SK-N-MC (cell line): ENCODE data around the gene ATP5IF1.

ENCODE experiments used
- EZH2 ChIP-seq: fragments of 200-600 bp; sonication (generic); IDR thresholded peaks from one replicate; pipeline ENCODE4 v1.6.1; 2017; ENCODE audit warnings: antibody characterized with exemption
- POLR2AphosphoS5 ChIP-seq: IDR thresholded peaks from 2 replicates; pipeline ENCODE4 v1.6.1; 2012; ENCODE audit warnings: mild to moderate bottlenecking, low read depth, low read length, borderline replicate concordance

DNA sequence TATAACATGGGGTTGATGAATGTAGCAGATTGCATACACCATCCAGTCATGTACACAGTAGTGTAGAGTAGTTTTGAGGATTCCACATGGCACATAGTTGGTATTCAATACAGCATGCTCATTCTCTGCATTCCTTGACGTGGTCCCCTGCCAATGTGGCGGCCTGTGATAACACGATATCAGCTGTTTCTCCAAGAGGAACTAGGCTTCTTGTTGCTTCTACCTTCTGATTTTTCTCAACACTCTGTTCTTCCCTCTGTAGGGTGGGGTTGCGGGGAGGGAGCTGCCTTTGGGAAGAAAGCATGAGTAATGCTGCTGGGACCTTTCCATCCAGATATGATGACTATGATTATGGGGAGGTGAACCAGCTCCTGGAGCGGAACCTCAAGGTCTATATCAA, 42.8 kb downstream of the ATP5IF1 start:
- TF ChIP-seq POLR2AphosphoS5: no peak
- TF ChIP-seq EZH2: no peak
